SK-N-SH treated with all-trans-retinoic acid at 6 μM for 48 hours (cell line): Measurements from ENCODE around the gene DES.

Experiments used
- ATAC-seq: fragments of 200-7000 bp; cut with Tn5 transposase; 3 replicates; pipeline ENCODE4 v1.9.1; 2020; ENCODE audit warnings: mild to moderate bottlenecking, moderate library complexity
- BACH2 ChIP-seq: fragments of 250-450 bp; sonication (Bioruptor Pico); IDR thresholded peaks from 2 replicates; pipeline ENCODE4 v1.9.0; 2021; ENCODE audit warnings: mild to moderate bottlenecking, borderline replicate concordance
- CREB5 ChIP-seq: fragments of 250-450 bp; sonication (Bioruptor Pico); IDR thresholded peaks from 2 replicates; pipeline ENCODE4 v1.5.1; 2020; ENCODE audit warnings: low read depth, mild to moderate bottlenecking, moderate library complexity
- CSDC2 ChIP-seq: fragments of 250-450 bp; sonication (Bioruptor Pico); IDR thresholded peaks from 2 replicates; pipeline ENCODE4 v1.5.0; 2020; ENCODE audit warnings: mild to moderate bottlenecking, moderate library complexity
- ESRRG ChIP-seq: fragments of 250-450 bp; sonication (Bioruptor Pico); IDR thresholded peaks from 2 replicates; pipeline ENCODE4 v1.6.1; 2021; ENCODE audit warnings: mild to moderate bottlenecking
- GLIS3 ChIP-seq: fragments of 250-450 bp; sonication (Bioruptor Pico); IDR thresholded peaks from 2 replicates; pipeline ENCODE4 v1.5.0; 2020; ENCODE audit warnings: mild to moderate bottlenecking, moderate library complexity
- ISL1 ChIP-seq: fragments of 250-450 bp; sonication (Bioruptor Pico); IDR thresholded peaks from 2 replicates; pipeline ENCODE4 v2.1.2; 2022; ENCODE audit warnings: mild to moderate bottlenecking, moderate library complexity
- OSR1 ChIP-seq: fragments of 250-450 bp; sonication (Bioruptor Pico); IDR thresholded peaks from 2 replicates; pipeline ENCODE4 v1.8.0; 2022; ENCODE audit warnings: moderate library complexity, mild to moderate bottlenecking, inconsistent platforms
- PATZ1 ChIP-seq: fragments of 250-450 bp; sonication (Bioruptor Pico); IDR thresholded peaks from 2 replicates; pipeline ENCODE4 v1.8.0; 2020; ENCODE audit warnings: mild to moderate bottlenecking, moderate library complexity, borderline replicate concordance
- POU6F1 ChIP-seq: fragments of 250-450 bp; sonication (Bioruptor Pico); IDR thresholded peaks from 2 replicates; pipeline ENCODE4 v1.8.0; 2021; ENCODE audit warnings: low read depth, mild to moderate bottlenecking, moderate library complexity, borderline replicate concordance
- PPARA ChIP-seq: fragments of 250-450 bp; sonication (Bioruptor Pico); IDR thresholded peaks from 2 replicates; pipeline ENCODE4 v1.5.0; 2020; ENCODE audit warnings: mild to moderate bottlenecking, borderline replicate concordance
- RARB ChIP-seq: fragments of 250-450 bp; sonication (Bioruptor Pico); IDR thresholded peaks from 2 replicates; pipeline ENCODE4 v1.8.0; 2021; ENCODE audit warnings: mild to moderate bottlenecking, moderate library complexity
- SNAI2 ChIP-seq: fragments of 250-450 bp; sonication (Bioruptor Pico); IDR thresholded peaks from 2 replicates; pipeline ENCODE4 v1.5.0; 2020; ENCODE audit warnings: mild to moderate bottlenecking, moderate library complexity
- TOX ChIP-seq: fragments of 250-450 bp; sonication (Bioruptor Pico); IDR thresholded peaks from 2 replicates; pipeline ENCODE4 v1.8.0; 2021; ENCODE audit warnings: mild to moderate bottlenecking, moderate library complexity, borderline replicate concordance
- TSHZ2 ChIP-seq: fragments of 250-450 bp; sonication (Bioruptor Pico); IDR thresholded peaks from 2 replicates; pipeline ENCODE4 v1.5.0; 2020; ENCODE audit warnings: mild to moderate bottlenecking, moderate library complexity
- ZC3H10 ChIP-seq: fragments of 250-450 bp; sonication (Bioruptor Pico); IDR thresholded peaks from 2 replicates; pipeline ENCODE4 v1.5.1; 2021; ENCODE audit warnings: mild to moderate bottlenecking, moderate library complexity
- ZFP30 ChIP-seq: fragments of 450-650 bp; formaldehyde crosslinking; IDR thresholded peaks from 2 replicates; pipeline ENCODE4 v1.5.0; 2022; ENCODE audit warnings: mild to moderate bottlenecking, moderate library complexity
- ZNF70 ChIP-seq: fragments of 450-650 bp; formaldehyde crosslinking; IDR thresholded peaks from 2 replicates; pipeline ENCODE4 v1.5.0; 2020; ENCODE audit warnings: mild to moderate bottlenecking, moderate library complexity
- ZNF8 ChIP-seq: fragments of 450-650 bp; formaldehyde crosslinking; IDR thresholded peaks from 2 replicates; pipeline ENCODE4 v1.5.0; 2020; ENCODE audit warnings: mild to moderate bottlenecking, moderate library complexity

Gene DES

GRCh38 chr2:219418155-219419011 is at the start of gene DES:
TSS of gene DES (plus strand) at chr2:219418377. CDS start at chr2:219418463, 86 bp downstream.
- no peak for ATAC-seq
- no peak for TF ChIP-seq PPARA (CRISPR knock-in tag)
- no peak for TF ChIP-seq GLIS3 (CRISPR knock-in tag)
- TF ChIP-seq ZFP30 (CRISPR knock-in tag), result no peak
- no peak for TF ChIP-seq RARB (CRISPR knock-in tag)
- TF ChIP-seq ZNF8 (CRISPR knock-in tag), result no peak
- no peak for TF ChIP-seq BACH2
- no peak for TF ChIP-seq POU6F1 (CRISPR knock-in tag)
- TF ChIP-seq PATZ1 (CRISPR knock-in tag), result no peak
- no peak for TF ChIP-seq TOX
- TF ChIP-seq ESRRG (CRISPR knock-in tag), result no peak
- no peak for TF ChIP-seq TSHZ2
- no peak for TF ChIP-seq ZC3H10 (CRISPR knock-in tag)

DNA sequence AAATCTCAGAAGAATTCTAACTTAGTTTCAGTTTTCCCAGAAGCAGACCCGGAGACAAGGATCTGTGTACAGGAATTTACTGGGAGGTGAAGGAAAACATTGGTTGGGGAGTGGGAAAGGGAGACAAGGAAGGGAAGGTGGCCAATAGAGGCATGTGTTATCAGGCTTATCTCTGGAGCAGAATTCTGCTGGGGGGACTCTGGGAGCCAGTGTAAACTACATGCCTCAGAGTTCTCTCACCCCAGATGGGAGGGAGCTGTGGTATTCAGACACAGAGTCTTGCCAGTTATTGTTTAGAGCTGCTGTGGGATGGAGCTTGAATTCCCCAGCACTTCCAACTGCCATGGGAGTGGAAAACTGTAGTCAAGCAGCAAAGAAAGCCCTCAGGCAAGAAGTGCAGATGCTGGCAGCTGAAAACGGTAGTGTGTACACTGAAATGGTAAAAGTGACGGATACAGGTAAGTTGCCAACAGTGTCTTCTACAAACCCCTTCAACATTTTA is 49.4 kb upstream of the DES start:
- TF ChIP-seq RARB (CRISPR knock-in tag) (no peak), OSR1 (CRISPR knock-in tag) (no peak), BACH2 (no peak), PATZ1 (CRISPR knock-in tag) (no peak; the same call in 1 of the 2 replicates), ZNF8 (CRISPR knock-in tag) (peak; percentile 46; the same call in 1 of the 2 replicates), TSHZ2 (no peak), PPARA (CRISPR knock-in tag) (no peak), GLIS3 (CRISPR knock-in tag) (no peak), ISL1 (CRISPR knock-in tag) (peak; percentile 58), ZNF70 (no peak), SNAI2 (CRISPR knock-in tag) (no peak), CSDC2 (CRISPR knock-in tag) (no peak), ESRRG (CRISPR knock-in tag) (no peak), CREB5 (CRISPR knock-in tag) (no peak)
- peak; percentile 94 for ATAC-seq
